Breast epithelium (tissue), 4 donors: Measurements from ENCODE around the gene CES4A. TPM values are rescaled to one million over a fixed set of nuclear protein-coding genes. Genes with fewer than 3 reads are reported as not detected.

ENCODE experiments used
- DNase-seq, 2 donors: peaks; one replicate each; pipeline ENCODE4 v3.0.0-alpha.2; 2019; ENCODE audit warnings: low spot score in 2 of 2
- H3K27ac ChIP-seq, 2 donors: fragments of 200-600 bp; sonication (generic) in 1 of 2; one replicate each; pipeline ENCODE4 v1.5.1; 2016 to 2019; ENCODE audit warnings: mild to moderate bottlenecking in 1 of 2
- H3K27me3 ChIP-seq, 2 donors: fragments of 200-600 bp; sonication (generic) in 1 of 2; one replicate each; pipeline versions ENCODE4 v1.5.1 to v1.6.0; 2017 to 2019; ENCODE audit warnings: control low read depth in 1 of 2, mild to moderate bottlenecking in 1 of 2
- H3K36me3 ChIP-seq: fragments of 200-600 bp; one replicate; pipeline ENCODE4 v1.5.1; 2019
- H3K4me1 ChIP-seq, 2 donors: fragments of 200-600 bp; sonication (generic); one replicate each; pipeline ENCODE4 v1.5.1; 2016 to 2019; ENCODE audit warnings: control low read depth in 1 of 2
- H3K4me3 ChIP-seq, 3 donors: fragments of 200-600 bp; sonication (generic); 1 replicate in 2 of 3; 2 replicates in 1 of 3; pipeline ENCODE4 v1.5.1; 2016 to 2019; ENCODE audit warnings: mild to moderate bottlenecking in 3 of 3, moderate library complexity in 2 of 3
- H3K9me3 ChIP-seq, 2 donors: fragments of 200-600 bp; sonication (generic) in 1 of 2; one replicate each; pipeline ENCODE4 v1.5.1; 2016 to 2019; ENCODE audit warnings: control low read depth in 1 of 2
- CTCF ChIP-seq, 3 donors: fragments of 450-650 bp; IDR thresholded peaks; one replicate each; pipeline ENCODE4 v1.5.1; 2016 to 2017; ENCODE audit warnings: antibody characterized with exemption in 3 of 3, mild to moderate bottlenecking in 3 of 3, moderate library complexity in 3 of 3
- POLR2A ChIP-seq: fragments of 450-650 bp; IDR thresholded peaks from one replicate; pipeline ENCODE4 v1.6.1; 2016; ENCODE audit warnings: antibody characterized with exemption, mild to moderate bottlenecking, moderate library complexity
- POLR2AphosphoS5 ChIP-seq, 3 donors: sonication (generic); formaldehyde crosslinking; IDR thresholded peaks; one replicate each; pipeline ENCODE4 v1.6.1; 2017; ENCODE audit warnings: antibody characterized with exemption in 3 of 3
- intact Hi-C: fragments of 100-400 bp; cut with DNase I; formaldehyde crosslinking; loops from one replicate; pipeline ENCODE4 v1.15.1; 2023; ENCODE audit warnings: low total_unique reads
- total RNA-seq, 3 donors: library from RNA; depleted of rRNA; stranded (reverse); fragments of >200 nt; gene quantifications; one replicate each; pipeline ENCODE4 v1.1.0, GENCODE V29; 2016

CES4A gene
- total RNA-seq, 3 donors from 2014 or later: 9.0 to 19.6 (median 11.1) TPM

GRCh38 chr16:67009158-67009557 lies 20.8 kb downstream of the CES4A start:
- no peak overlapping the region for H3K27ac ChIP-seq
- H3K4me3 ChIP-seq: no peak overlapping the region
- no peaks in the 10 kb centered on the region for H3K27me3 ChIP-seq
- no peaks in the 10 kb centered on the region for H3K9me3 ChIP-seq
- no peak for DNase-seq
- no peak for TF ChIP-seq POLR2A
- no peak for TF ChIP-seq POLR2AphosphoS5 (IDR thresholded peaks at IDR 0.05)
- TF ChIP-seq CTCF (IDR thresholded peaks at IDR 0.05): no peak
- no peaks in the 10 kb centered on the region for H3K36me3 ChIP-seq
- H3K4me1 ChIP-seq: no peaks in the 10 kb centered on the region
- intact Hi-C loops: loop anchor here (5.0 kb wide), 1 partner anchor 367 kb away; no protein-coding TSS in a partner anchor

- no peaks in the 10 kb centered on the region for H3K4me1 ChIP-seq
- intact Hi-C loops: no loop called here
- no peaks in the 10 kb centered on the region for H3K36me3 ChIP-seq
- DNase-seq: no peak
- no peak for TF ChIP-seq CTCF (IDR thresholded peaks at IDR 0.05)
- no peak for TF ChIP-seq POLR2A
- TF ChIP-seq POLR2AphosphoS5 (IDR thresholded peaks at IDR 0.05): no peak
- H3K27me3 ChIP-seq: no peaks in the 10 kb centered on the region
- no peak overlapping the region for H3K4me3 ChIP-seq
- no peaks in the 10 kb centered on the region for H3K9me3 ChIP-seq
- no peak overlapping the region for H3K27ac ChIP-seq
These were observed 22.9 kb downstream of the CES4A start for GRCh38 chr16:67011274-67011673.

- Histone ChIP-seq H3K27ac (peak overlapping the region; percentile 13 to 81), H3K4me3 (peak overlapping the region; percentile 55 to 75 (median 70)), H3K9me3 (no peaks in the 10 kb centered on the region), H3K36me3 (no peaks in the 10 kb centered on the region), H3K27me3 (no peaks in the 10 kb centered on the region), H3K4me1 (no peaks in the 10 kb centered on the region)
- TF ChIP-seq CTCF (IDR thresholded peaks at IDR 0.05): no peak
- TF ChIP-seq POLR2A: no peak
- no peak for TF ChIP-seq POLR2AphosphoS5 (IDR thresholded peaks at IDR 0.05)
- intact Hi-C loops: no loop called here
- DNase-seq: no peak
These were observed 24.9 kb downstream of the CES4A start for GRCh38 chr16:67013233-67013822.

GRCh38 chr16:67013823-67014633 lies 25.6 kb downstream of the CES4A start:
- DNase-seq: peak; percentile 42 to 75
- H3K36me3 ChIP-seq: no peaks in the 10 kb centered on the region
- TF ChIP-seq CTCF (IDR thresholded peaks at IDR 0.05): peak in 2 of 3 donors; percentile 19 to 21
- TF ChIP-seq POLR2AphosphoS5 (IDR thresholded peaks at IDR 0.05): peak in 1 of 3 donors; percentile 9
- TF ChIP-seq POLR2A: no peak
- no peaks in the 10 kb centered on the region for H3K9me3 ChIP-seq
- H3K4me3 ChIP-seq: peak overlapping the region; percentile 55 to 75 (median 70)
- H3K27ac ChIP-seq: peak overlapping the region; percentile 33 to 81
- intact Hi-C loops: no loop called here
- no peaks in the 10 kb centered on the region for H3K4me1 ChIP-seq
- H3K27me3 ChIP-seq: no peaks in the 10 kb centered on the region

GRCh38 chr16:67014634-67015312 lies 26.4 kb downstream of the CES4A start:
- no peaks in the 10 kb centered on the region for H3K9me3 ChIP-seq
- DNase-seq: peak in 1 of 2 donors; percentile 28
- intact Hi-C loops: no loop called here
- TF ChIP-seq POLR2A (no peak), POLR2AphosphoS5 (IDR thresholded peaks at IDR 0.05) (no peak), CTCF (IDR thresholded peaks at IDR 0.05) (no peak)
- peak overlapping the region; percentile 33 to 81 for H3K27ac ChIP-seq
- H3K4me3 ChIP-seq: peak overlapping the region; percentile 55 to 75 (median 70)
- no peaks in the 10 kb centered on the region for H3K27me3 ChIP-seq
- H3K36me3 ChIP-seq: no peaks in the 10 kb centered on the region
- H3K4me1 ChIP-seq: no peaks in the 10 kb centered on the region
